Smooth muscle cell (in vitro differentiated cells): ENCODE results near the gene SNX25. TPM values are rescaled to one million over a fixed set of nuclear protein-coding genes. Genes with fewer than 3 reads are reported as not detected.
A peak's percentile ranks its signal among the peaks of the same experiment; 100 is the strongest.

Source experiments
- DNase-seq: peaks from one replicate; lab custom pipeline; 2025; ENCODE audit not compliant: unreplicated experiment; lab: John Stamatoyannopoulos, UW
- H2AFZ ChIP-seq: fragments of 200-600 bp; sonication (generic); 2 replicates; pipeline ENCODE4 v1.6.0; 2016; ENCODE audit warnings: antibody characterized with exemption, low read depth, mild to moderate bottlenecking
- H3F3A ChIP-seq: fragments of 200-600 bp; sonication (generic); 2 replicates; pipeline ENCODE4 v1.6.0; 2017; ENCODE audit warnings: antibody characterized with exemption, low read depth
- H3K27ac ChIP-seq: fragments of 200-600 bp; sonication (generic); 2 replicates; pipeline ENCODE4 v1.5.1; 2016; ENCODE audit warnings: low read depth, mild to moderate bottlenecking
- H3K27me3 ChIP-seq: fragments of 200-600 bp; sonication (generic); 2 replicates; pipeline ENCODE4 v1.6.1; 2016; ENCODE audit warnings: low read depth, mild to moderate bottlenecking
- H3K36me3 ChIP-seq: fragments of 200-600 bp; sonication (generic); 2 replicates; pipeline ENCODE4 v1.5.1; 2016; ENCODE audit warnings: low read depth
- H3K4me1 ChIP-seq: fragments of 200-600 bp; sonication (generic); 2 replicates; pipeline ENCODE4 v1.5.1; 2016; ENCODE audit warnings: low read depth
- H3K4me2 ChIP-seq: fragments of 200-600 bp; sonication (generic); 2 replicates; pipeline ENCODE4 v1.6.0; 2016; ENCODE audit warnings: mild to moderate bottlenecking
- H3K4me3 ChIP-seq: fragments of 200-600 bp; sonication (generic); 2 replicates; pipeline ENCODE4 v1.5.1; 2016; ENCODE audit warnings: mild to moderate bottlenecking
- H3K79me2 ChIP-seq: fragments of 200-600 bp; sonication (generic); 2 replicates; pipeline ENCODE4 v1.6.0; 2016; ENCODE audit warnings: low read depth, mild to moderate bottlenecking
- H3K9ac ChIP-seq: fragments of 200-600 bp; sonication (generic); 2 replicates; pipeline ENCODE4 v1.6.0; 2016; ENCODE audit warnings: low read depth
- H3K9me3 ChIP-seq: fragments of 200-600 bp; sonication (generic); replicated peaks from 2 replicates; pipeline ENCODE4 v1.5.1; 2016; ENCODE audit warnings: low read depth
- H4K20me1 ChIP-seq: fragments of 200-600 bp; sonication (generic); 2 replicates; pipeline ENCODE4 v1.6.0; 2016; ENCODE audit warnings: low read depth
- WGBS: methylation state at CpG from one replicate; pipeline ENCODE4 v1.1.7; 2016; ENCODE audit warnings: low lambda C conversion rate; 5-methylcytosine and 5-hydroxymethylcytosine counted together
- polyA plus RNA-seq: library from polyadenylated mRNA; unstranded; fragments of >200 nt; fragmentation: Nextera tagmentation; extraction: Ambion mirVana; gene quantifications from 2 replicates; pipeline ENCODE4 v1.2.1, GENCODE V29; 2016
- total RNA-seq: library from RNA; depleted of rRNA; stranded (reverse); fragments of >200 nt; gene quantifications from 2 replicates; pipeline ENCODE4 v1.2.3, GENCODE V29; 2014
- TF ChIP-seq, protein P1 (sequence below): fragments of 200-600 bp; sonication (generic); IDR thresholded peaks from 2 replicates; pipeline ENCODE4 v1.5.1; 2017; ENCODE audit warnings: borderline replicate concordance, mild to moderate bottlenecking, antibody characterized with exemption; ENCODE audit not compliant: insufficient read depth, poor library complexity, severe bottlenecking

The SNX25 gene
- total and polyA plus RNA-seq, 2 experiments from 2014 or later, result 12.3 to 23.6 TPM

- Histone ChIP-seq H3K9ac (no peak overlapping the region), H3K27me3 (no peaks in the 10 kb centered on the region), H3K9me3 (no peaks in the 10 kb centered on the region), H3K4me2 (peak overlapping the region; percentile 62), H3K79me2 (peaks cover 58% of the 10 kb centered on the region), H3K4me1 (no peaks in the 10 kb centered on the region), H4K20me1 (peaks cover 42% of the 10 kb centered on the region), H3K27ac (peak overlapping the region; percentile 54), H3K4me3 (no peak overlapping the region), H2AFZ (no peak overlapping the region), H3K36me3 (no peaks in the 10 kb centered on the region), H3F3A (no peaks in the 10 kb centered on the region)
- 33% methylated on average over 6 of the region's 6 CpGs for WGBS
- DNase-seq, result no peak
- TF ChIP-seq, protein P1, sequence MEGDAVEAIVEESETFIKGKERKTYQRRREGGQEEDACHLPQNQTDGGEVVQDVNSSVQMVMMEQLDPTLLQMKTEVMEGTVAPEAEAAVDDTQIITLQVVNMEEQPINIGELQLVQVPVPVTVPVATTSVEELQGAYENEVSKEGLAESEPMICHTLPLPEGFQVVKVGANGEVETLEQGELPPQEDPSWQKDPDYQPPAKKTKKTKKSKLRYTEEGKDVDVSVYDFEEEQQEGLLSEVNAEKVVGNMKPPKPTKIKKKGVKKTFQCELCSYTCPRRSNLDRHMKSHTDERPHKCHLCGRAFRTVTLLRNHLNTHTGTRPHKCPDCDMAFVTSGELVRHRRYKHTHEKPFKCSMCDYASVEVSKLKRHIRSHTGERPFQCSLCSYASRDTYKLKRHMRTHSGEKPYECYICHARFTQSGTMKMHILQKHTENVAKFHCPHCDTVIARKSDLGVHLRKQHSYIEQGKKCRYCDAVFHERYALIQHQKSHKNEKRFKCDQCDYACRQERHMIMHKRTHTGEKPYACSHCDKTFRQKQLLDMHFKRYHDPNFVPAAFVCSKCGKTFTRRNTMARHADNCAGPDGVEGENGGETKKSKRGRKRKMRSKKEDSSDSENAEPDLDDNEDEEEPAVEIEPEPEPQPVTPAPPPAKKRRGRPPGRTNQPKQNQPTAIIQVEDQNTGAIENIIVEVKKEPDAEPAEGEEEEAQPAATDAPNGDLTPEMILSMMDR, result no peak
These were observed 23.0 kb downstream of the SNX25 start for GRCh38 chr4:185232370-185232769.

- H3K4me2 ChIP-seq, result peak overlapping the region; percentile 31
- no peaks in the 10 kb centered on the region for H3K4me1 ChIP-seq
- H3K27ac ChIP-seq, result peak overlapping the region; percentile 50
- no peaks in the 10 kb centered on the region for H3K27me3 ChIP-seq
- peak overlapping the region; percentile 6 for H3K9ac ChIP-seq
- 75% methylated on average over 7 of the region's 7 CpGs for WGBS
- TF ChIP-seq, protein P1, result no peak
- H4K20me1 ChIP-seq, result peaks cover 28% of the 10 kb centered on the region
- H3K79me2 ChIP-seq, result peaks cover 51% of the 10 kb centered on the region
- H3K36me3 ChIP-seq, result no peaks in the 10 kb centered on the region
- no peak for DNase-seq
- H3F3A ChIP-seq, result no peaks in the 10 kb centered on the region
- H2AFZ ChIP-seq, result no peak overlapping the region
- no peak overlapping the region for H3K4me3 ChIP-seq
- H3K9me3 ChIP-seq, result no peaks in the 10 kb centered on the region
These were observed 25.9 kb downstream of the SNX25 start for GRCh38 chr4:185235119-185235842.

GRCh38 chr4:185235843-185236503 is 26.6 kb downstream of the SNX25 start:
- Histone ChIP-seq H2AFZ (no peak overlapping the region), H3K9ac (peak overlapping the region; percentile 29), H3K4me2 (peak overlapping the region; percentile 31), H3F3A (no peaks in the 10 kb centered on the region), H3K36me3 (no peaks in the 10 kb centered on the region), H3K4me3 (no peak overlapping the region), H4K20me1 (peaks cover 28% of the 10 kb centered on the region), H3K79me2 (peaks cover 47% of the 10 kb centered on the region), H3K27me3 (no peaks in the 10 kb centered on the region), H3K9me3 (no peaks in the 10 kb centered on the region), H3K27ac (peak overlapping the region; percentile 66), H3K4me1 (no peaks in the 10 kb centered on the region)
- TF ChIP-seq, protein P1, result no peak
- 37% methylated on average over 7 of the region's 7 CpGs for WGBS
- no peak for DNase-seq

DNA sequence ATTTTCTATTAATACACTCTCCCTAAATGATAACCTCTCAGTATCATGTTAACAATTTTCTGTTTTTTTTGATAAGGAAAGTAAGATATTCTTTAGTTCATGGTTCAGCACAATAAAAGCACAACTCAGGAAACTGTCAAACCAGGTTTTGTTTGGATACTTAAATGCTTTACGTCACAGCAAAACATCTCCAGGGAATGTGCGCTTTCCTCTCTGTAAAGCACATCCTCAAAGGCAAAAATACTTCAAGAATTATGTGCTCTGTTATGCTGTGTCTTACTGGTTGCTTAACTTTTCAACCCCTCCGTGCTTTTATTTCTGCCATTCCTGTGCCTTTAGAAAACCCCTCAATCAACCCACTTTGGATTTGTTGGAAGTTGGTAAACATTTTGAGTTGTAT is 27.8 kb downstream of the SNX25 start:
- DNase-seq, result no peak
- H2AFZ ChIP-seq, result no peak overlapping the region
- peak overlapping the region; percentile 66 for H3K27ac ChIP-seq
- H3K4me1 ChIP-seq, result no peaks in the 10 kb centered on the region
- H3K9me3 ChIP-seq, result no peaks in the 10 kb centered on the region
- TF ChIP-seq, protein P1, result no peak
- 69% methylated on average over 3 of the region's 3 CpGs for WGBS
- peaks cover 50% of the 10 kb centered on the region for H3K79me2 ChIP-seq
- no peaks in the 10 kb centered on the region for H3K36me3 ChIP-seq
- H3K9ac ChIP-seq, result no peak overlapping the region
- H3K4me3 ChIP-seq, result no peak overlapping the region
- H3K27me3 ChIP-seq, result no peaks in the 10 kb centered on the region
- no peak overlapping the region for H3K4me2 ChIP-seq
- no peaks in the 10 kb centered on the region for H3F3A ChIP-seq
- peaks cover 27% of the 10 kb centered on the region for H4K20me1 ChIP-seq
